ENCODE results near the gene CYFIP2. TPM values are rescaled to one million over a fixed set of nuclear protein-coding genes. Genes with fewer than 3 reads are reported as not detected.

Gene CYFIP2
- total RNA-seq, 1 experiment from 2014 or later, result 45.1 TPM

DNA sequence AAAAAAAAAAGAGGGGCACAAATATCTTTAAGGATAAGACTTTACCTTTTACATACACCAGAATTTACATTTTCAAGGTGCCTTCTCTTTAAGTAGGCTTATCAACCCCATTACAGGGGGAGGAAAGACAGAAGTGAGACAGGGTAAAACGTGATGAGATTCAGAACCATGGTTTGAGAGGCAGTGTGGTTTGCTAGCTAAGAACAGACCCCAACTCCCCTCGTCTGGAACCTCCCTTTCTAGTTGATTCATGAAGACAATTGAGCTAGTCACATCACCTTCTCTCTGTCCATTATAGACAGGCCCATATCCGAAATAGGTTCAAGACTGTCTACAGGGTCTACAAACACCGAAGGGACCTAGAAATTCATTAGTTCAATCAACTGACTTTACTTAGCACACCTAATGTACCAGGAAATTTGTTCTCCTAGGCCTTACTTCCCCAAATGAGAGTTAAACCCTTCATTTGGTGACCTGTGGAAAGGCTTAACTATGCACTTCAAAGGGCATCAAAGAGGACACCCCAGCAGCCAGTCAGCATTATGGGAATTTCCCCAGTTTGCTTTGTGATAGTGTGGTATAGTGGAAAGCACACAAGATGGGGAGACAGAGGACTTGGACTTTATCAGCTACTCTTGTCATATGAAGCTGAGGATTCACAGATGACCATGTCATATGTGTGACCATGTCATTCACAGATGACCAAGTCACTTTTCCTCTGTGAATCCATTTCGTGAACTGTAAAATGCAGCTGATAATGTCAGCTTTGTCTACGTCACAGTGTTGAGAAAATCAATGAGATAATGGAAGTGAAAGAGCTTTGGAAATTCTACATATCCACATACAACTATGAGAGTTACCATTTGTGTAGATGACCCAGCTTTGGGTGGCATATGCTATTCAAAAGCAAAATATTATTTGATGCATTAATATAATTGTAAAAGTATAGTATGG is 40.2 kb upstream of the CYFIP2 start:
- Histone ChIP-seq H4K20me1 (ENCODE audit: insufficient read depth) (no peaks in the 10 kb centered on the region), H2AFZ (ENCODE audit: low read depth, low read length, poor library complexity, severe bottlenecking) (no peak overlapping the region), H3K9me3 (ENCODE audit: control insufficient read depth in 1 of 2, insufficient read depth in 1 of 2, low read depth in 1 of 2, low read length in 2 of 2) (no peaks in the 10 kb centered on the region), H3K9me2 (ENCODE audit: insufficient read depth) (no peaks in the 10 kb centered on the region), H3K4me3 (replicated peaks in 1 of 2; ENCODE audit: low read depth in 1 of 2, low read length in 2 of 2) (no peak overlapping the region), H3K79me2 (ENCODE audit: insufficient read depth, low read length) (no peaks in the 10 kb centered on the region), H3K9ac (ENCODE audit: low read length) (no peak overlapping the region), H3K4me1 (ENCODE audit: control insufficient read depth in 1 of 2, insufficient read depth in 2 of 2, low read length in 2 of 2) (no peaks in the 10 kb centered on the region), H3K36me3 (ENCODE audit: control insufficient read depth in 1 of 2, insufficient read depth in 2 of 2, low read length in 2 of 2) (no peaks in the 10 kb centered on the region), H3K27ac (ENCODE audit: low read depth, low read length) (no peak overlapping the region), H3K27me3 (ENCODE audit: insufficient read depth, low read length) (no peaks in the 10 kb centered on the region), H3K4me2 (ENCODE audit: low read length) (no peak overlapping the region)
- ATAC-seq, result no peak
- TF ChIP-seq, protein P1, sequence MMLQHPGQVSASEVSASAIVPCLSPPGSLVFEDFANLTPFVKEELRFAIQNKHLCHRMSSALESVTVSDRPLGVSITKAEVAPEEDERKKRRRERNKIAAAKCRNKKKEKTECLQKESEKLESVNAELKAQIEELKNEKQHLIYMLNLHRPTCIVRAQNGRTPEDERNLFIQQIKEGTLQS (IDR thresholded peaks at IDR 0.05), result no peak
- TF ChIP-seq POLR2AphosphoS5 (IDR thresholded peaks at IDR 0.05; ENCODE audit: low read depth, low read length) (no peak), ZNF274 (IDR thresholded peaks at IDR 0.05; ENCODE audit: low read depth, low read length) (no peak), EZH2 (IDR thresholded peaks at IDR 0.05) (no peak)
- POLR2A ChIA-PET, result no interaction called here
- intact Hi-C loops (cut with micrococcal nuclease), result no loop called here
- DNase-seq (ENCODE audit: low read depth, low spot score), result no peak
- CTCF ChIA-PET, result no interaction called here
- RAD21 ChIA-PET (ENCODE audit: low non-redundant PET in 1 of 2, low total read pairs in 2 of 2, uncharacterized antibody in 2 of 2, unreplicated experiment in 2 of 2), result no interaction called here
- BruUV-seq (replicated peaks), result no TSS peak

DNA sequence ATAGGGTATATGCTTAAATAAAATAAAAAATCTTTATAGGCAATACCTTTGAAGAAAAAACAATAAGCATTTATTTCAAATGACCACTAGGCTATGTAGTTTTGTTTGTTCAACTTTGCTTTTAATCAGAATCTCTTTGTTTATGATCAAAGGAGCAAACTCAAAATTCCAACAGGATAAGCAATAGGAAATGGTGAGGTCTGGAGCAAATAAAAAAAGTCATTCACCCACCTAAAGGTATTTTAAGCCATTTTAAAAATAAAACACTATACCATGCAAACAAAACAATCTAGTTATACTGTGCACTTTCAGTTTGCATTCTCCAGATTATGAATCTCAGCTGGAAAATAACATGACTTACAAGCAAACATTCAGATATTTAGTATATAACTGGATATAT is 35.3 kb upstream of the CYFIP2 start:
- CTCF ChIA-PET, result no interaction called here
- Histone ChIP-seq H3K4me2 (ENCODE audit: low read length) (no peak overlapping the region), H2AFZ (ENCODE audit: low read depth, low read length, poor library complexity, severe bottlenecking) (no peak overlapping the region), H3K27ac (ENCODE audit: low read depth, low read length) (no peak overlapping the region), H3K27me3 (ENCODE audit: insufficient read depth, low read length) (no peaks in the 10 kb centered on the region), H3K79me2 (ENCODE audit: insufficient read depth, low read length) (no peaks in the 10 kb centered on the region), H3K4me3 (replicated peaks in 1 of 2; ENCODE audit: low read depth in 1 of 2, low read length in 2 of 2) (no peak overlapping the region), H3K4me1 (ENCODE audit: control insufficient read depth in 1 of 2, insufficient read depth in 2 of 2, low read length in 2 of 2) (no peaks in the 10 kb centered on the region), H3K9me3 (ENCODE audit: control insufficient read depth in 1 of 2, insufficient read depth in 1 of 2, low read depth in 1 of 2, low read length in 2 of 2) (no peaks in the 10 kb centered on the region), H4K20me1 (ENCODE audit: insufficient read depth) (no peaks in the 10 kb centered on the region), H3K9ac (ENCODE audit: low read length) (no peak overlapping the region), H3K9me2 (ENCODE audit: insufficient read depth) (no peaks in the 10 kb centered on the region), H3K36me3 (ENCODE audit: control insufficient read depth in 1 of 2, insufficient read depth in 2 of 2, low read length in 2 of 2) (no peaks in the 10 kb centered on the region)
- intact Hi-C loops (cut with micrococcal nuclease), result no loop called here
- ATAC-seq (no peak), DNase-seq (ENCODE audit: low read depth, low spot score) (no peak)
- BruUV-seq (replicated peaks), result no TSS peak
- POLR2A ChIA-PET, result no interaction called here
- no peak for TF ChIP-seq SP1 (IDR thresholded peaks at IDR 0.05; ENCODE audit: low read depth)
- RAD21 ChIA-PET (ENCODE audit: low non-redundant PET in 1 of 2, low total read pairs in 2 of 2, uncharacterized antibody in 2 of 2, unreplicated experiment in 2 of 2), result no interaction called here

All from HCT116 (cell line).